ENCODE data around the gene DYNC2I2. TPM values are rescaled to one million over a fixed set of nuclear protein-coding genes. Genes with fewer than 3 reads are reported as not detected.
"Not testable (repeated sequence)": the region's sequence is repeated elsewhere in the genome, so short reads cannot be mapped to it uniquely, and the experiment has no call there.

The DYNC2I2 gene
- total RNA-seq, 4 donors from 2014 or later, result 39.7 to 65.9 (median 54.4) TPM

GRCh38 chr9:128703616-128704355, 47.1 kb upstream of the DYNC2I2 start:
- intact Hi-C loops (cut with DNase I), result no loop called here
- H3K36me3 ChIP-seq, result no peaks in the 10 kb centered on the region
- no peaks in the 10 kb centered on the region for H3K9me3 ChIP-seq
- DNase-seq, result no peak
- peak overlapping the region; percentile 56 to 93 (median 64) for H3K4me3 ChIP-seq
- H3K27me3 ChIP-seq, result no peaks in the 10 kb centered on the region
- TF ChIP-seq POLR2A (IDR thresholded peaks at IDR 0.05) (peak in 1 of 4 donors; percentile 1), CTCF (IDR thresholded peaks at IDR 0.05) (no peak)
- H3K27ac ChIP-seq, result peak overlapping the region; percentile 81 to 92 (median 84)
- peaks cover 6 to 26% (median 7%) of the 10 kb centered on the region in 3 donors for H3K4me1 ChIP-seq
- 62 to 63% methylated on average over 8 to 20 of the region's 31 CpGs for WGBS, 2 donors

DNA sequence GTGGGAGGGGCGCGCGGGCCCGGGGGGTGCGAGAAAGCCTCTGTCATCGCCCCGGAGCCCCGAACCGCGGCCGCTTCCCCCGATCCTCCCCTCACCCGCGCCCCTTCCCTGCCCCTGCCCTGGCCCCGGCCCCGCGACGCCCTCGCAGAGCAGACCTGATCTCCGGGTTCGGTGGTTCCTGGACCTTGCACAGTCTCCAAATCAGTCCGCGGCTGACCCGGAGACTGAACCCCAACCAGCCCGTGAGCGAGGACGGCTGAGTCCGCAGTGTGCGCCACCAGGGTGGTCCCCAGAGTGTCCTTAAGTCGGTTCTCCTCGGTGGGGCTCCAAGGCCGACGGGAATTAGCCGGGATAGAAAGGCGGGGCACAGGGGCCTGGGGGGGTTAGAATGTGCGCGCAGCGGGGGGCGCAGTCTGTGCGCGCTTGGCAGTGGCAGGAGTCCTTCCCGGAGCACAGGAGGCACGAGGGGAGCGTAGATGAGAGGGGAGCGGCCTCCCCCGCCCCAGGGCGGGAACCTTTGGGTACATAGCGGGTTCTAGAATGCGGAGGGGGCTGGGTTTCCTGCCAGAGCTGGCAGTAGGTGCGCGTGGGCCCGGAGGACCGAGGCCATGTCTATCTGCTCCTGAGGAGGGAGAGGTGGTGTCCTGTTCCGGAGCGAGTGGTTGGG, 46.4 kb upstream of the DYNC2I2 start:
- intact Hi-C loops (cut with DNase I), result no loop called here
- H3K36me3 ChIP-seq, result no peaks in the 10 kb centered on the region
- no peaks in the 10 kb centered on the region for H3K9me3 ChIP-seq
- H3K4me3 ChIP-seq, result peak overlapping the region; percentile 56 to 93 (median 64)
- no peak for TF ChIP-seq CTCF (IDR thresholded peaks at IDR 0.05)
- TF ChIP-seq POLR2A (IDR thresholded peaks at IDR 0.05), result no peak
- no peaks in the 10 kb centered on the region for H3K27me3 ChIP-seq
- peaks cover 6 to 26% (median 7%) of the 10 kb centered on the region in 3 donors for H3K4me1 ChIP-seq
- WGBS, 2 donors, result 15 to 24% methylated on average over 7 to 14 of the region's 55 CpGs
- DNase-seq, result no peak
- H3K27ac ChIP-seq, result peak overlapping the region; percentile 81 to 92 (median 84)

DNA sequence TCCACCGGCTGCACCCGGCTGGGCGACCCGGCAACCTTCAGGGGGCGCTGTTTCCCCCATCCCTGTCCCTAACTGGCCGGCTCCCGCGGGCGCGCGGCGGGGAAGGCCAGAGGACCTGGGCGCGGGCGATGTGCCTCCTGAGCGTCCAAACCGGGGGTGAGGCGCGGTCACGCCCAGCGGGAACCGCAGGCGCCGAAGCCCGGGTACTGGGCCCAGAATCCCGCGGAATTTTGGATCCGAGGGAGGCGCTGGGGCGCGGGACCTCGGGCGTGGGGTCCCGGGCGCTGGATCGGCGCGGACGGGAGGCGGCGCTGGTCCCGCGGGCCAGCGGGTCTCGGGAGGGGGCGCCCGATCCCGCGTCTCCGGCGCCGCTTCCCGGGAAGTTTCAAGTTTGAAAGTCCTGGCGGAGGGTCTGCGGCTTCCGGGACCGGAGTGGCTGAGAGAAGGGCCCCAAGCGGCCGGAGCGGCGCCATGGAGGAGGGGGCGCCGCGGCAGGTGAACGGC, 45.9 kb upstream of the DYNC2I2 start, which contains the start of gene PKN3:
TSS of gene PKN3 (plus strand) at position 59 of the 504 bp plus-strand sequence. CDS start at position 472, 413 bp downstream.
- no peaks in the 10 kb centered on the region for H3K27me3 ChIP-seq
- H3K4me1 ChIP-seq, result peaks cover 6 to 26% (median 7%) of the 10 kb centered on the region in 3 donors
- TF ChIP-seq POLR2A (IDR thresholded peaks at IDR 0.05) (peak in 1 of 4 donors; percentile 12), CTCF (IDR thresholded peaks at IDR 0.05) (peak; percentile 81 to 95 (median 87))
- WGBS, 2 donors, result no CpG with 5 or more reads among the region's 65 CpGs
- H3K9me3 ChIP-seq, result no peaks in the 10 kb centered on the region
- DNase-seq, result no peak
- H3K27ac ChIP-seq, result peak within 1 kb of the TSS; percentile 81 to 92 (median 84)
- H3K36me3 ChIP-seq, result no peaks in the 10 kb centered on the region
- intact Hi-C loops (cut with DNase I), result no loop called here
- peak within 1 kb of the TSS; percentile 56 to 93 (median 64) for H3K4me3 ChIP-seq

- intact Hi-C loops (cut with DNase I), result no loop called here
- Histone ChIP-seq H3K27me3 (no peaks in the 10 kb centered on the region), H3K4me3 (no peak overlapping the region), H3K27ac (no peak overlapping the region), H3K36me3 (peaks cover 0 to 9% (median 0%) of the 10 kb centered on the region in 3 donors), H3K4me1 (peaks cover 6 to 26% (median 7%) of the 10 kb centered on the region in 3 donors), H3K9me3 (no peaks in the 10 kb centered on the region)
- WGBS, 2 donors, result 45 to 85% methylated on average over 8 of the region's 10 CpGs
- TF ChIP-seq POLR2A (IDR thresholded peaks at IDR 0.05) (no peak), CTCF (IDR thresholded peaks at IDR 0.05) (no peak)
- DNase-seq, result no peak
These were observed 44.7 kb upstream of the DYNC2I2 start for GRCh38 chr9:128701227-128701854.

- H3K4me3 ChIP-seq; H3K9me3 ChIP-seq; DNase-seq; H3K27ac ChIP-seq; H3K27me3 ChIP-seq; intact Hi-C loops (cut with DNase I): not testable (repeated sequence)
- H3K4me1 ChIP-seq, result peaks cover 6 to 26% (median 7%) of the 10 kb centered on the region in 3 donors
- WGBS, 2 donors, result 89 to 99% methylated on average over 11 to 12 of the region's 30 CpGs
- H3K36me3 ChIP-seq, result peaks cover 0 to 30% (median 10%) of the 10 kb centered on the region in 3 donors
These were observed 42.6 kb upstream of the DYNC2I2 start for GRCh38 chr9:128699096-128699795.

All from esophagus squamous epithelium (tissue), 5 donors.